HepG2 (cell line): Measurements from ENCODE around the gene COL18A1. TPM values are rescaled to one million over a fixed set of nuclear protein-coding genes. Genes with fewer than 3 reads are reported as not detected.

ENCODE experiments used
- CSRNP1 ChIP-seq: sonication (generic); formaldehyde crosslinking; IDR thresholded peaks from 2 replicates; pipeline ENCODE4 v1.8.1; 2023; ENCODE audit warnings: mild to moderate bottlenecking, missing genetic modification reagents
- DNMT3B ChIP-seq: conservative IDR thresholded peaks from 2 replicates; pipeline ENCODE4 v1.6.1; 2016; ENCODE audit warnings: missing biosample characterization, control low read depth
- GABPA ChIP-seq, 2 experiments: IDR thresholded peaks; 2 replicates each; pipeline ENCODE4 v1.6.1; 2011 to 2016; ENCODE audit warnings: low read depth in 2 of 2, low read length in 1 of 2, missing biosample characterization in 1 of 2, missing genetic modification characterization in 1 of 2
- IRF2 ChIP-seq: IDR thresholded peaks from 2 replicates; pipeline ENCODE4 v1.6.1; 2018; ENCODE audit warnings: missing genetic modification reagents, missing compliant biosample characterization
- IRF9 ChIP-seq: sonication (generic); formaldehyde crosslinking; IDR thresholded peaks from 2 replicates; pipeline ENCODE4 v1.8.0; 2022; ENCODE audit warnings: missing genetic modification reagents, mild to moderate bottlenecking, borderline replicate concordance
- KAT8 ChIP-seq: IDR thresholded peaks from 2 replicates; pipeline ENCODE4 v1.6.1; 2016; ENCODE audit warnings: missing genetic modification reagents, missing compliant biosample characterization
- NFE2 ChIP-seq: sonication (generic); formaldehyde crosslinking; IDR thresholded peaks from 2 replicates; pipeline ENCODE4 v1.4.0; 2020; ENCODE audit warnings: missing genetic modification reagents
- POLR2AphosphoS5 ChIP-seq: IDR thresholded peaks from 2 replicates; pipeline ENCODE4 v1.6.1; 2012; ENCODE audit warnings: low read depth, low read length
- RNF219 ChIP-seq: sonication (generic); formaldehyde crosslinking; IDR thresholded peaks from 2 replicates; pipeline ENCODE4 v1.5.0; 2020; ENCODE audit warnings: mild to moderate bottlenecking, missing genetic modification reagents
- SIX1 ChIP-seq: sonication (generic); formaldehyde crosslinking; IDR thresholded peaks from 2 replicates; pipeline ENCODE4 v1.4.0; 2020; ENCODE audit warnings: missing genetic modification reagents, borderline replicate concordance
- SRY ChIP-seq: sonication (generic); formaldehyde crosslinking; IDR thresholded peaks from 2 replicates; pipeline ENCODE4 v1.8.0; 2022; ENCODE audit warnings: mild to moderate bottlenecking, missing genetic modification reagents
- STAT6 ChIP-seq: sonication (generic); formaldehyde crosslinking; IDR thresholded peaks from 2 replicates; pipeline ENCODE4 v1.4.0; 2020; ENCODE audit warnings: missing genetic modification reagents, mild to moderate bottlenecking, borderline replicate concordance
- TBL1XR1 ChIP-seq: fragments of 150-350 bp; IDR thresholded peaks from 2 replicates; pipeline ENCODE4 v1.6.1; 2014; ENCODE audit warnings: borderline replicate concordance, low read length; ENCODE audit not compliant: partially characterized antibody
- TCF7L2 ChIP-seq: IDR thresholded peaks from 2 replicates; pipeline ENCODE4 v1.6.1; 2011; ENCODE audit warnings: mild to moderate bottlenecking, low read depth, low read length, moderate library complexity
- TFDP1 ChIP-seq: IDR thresholded peaks from 2 replicates; pipeline ENCODE4 v1.6.1; 2016; ENCODE audit warnings: missing compliant biosample characterization, missing genetic modification reagents, borderline replicate concordance
- ZNF564 ChIP-seq: sonication (generic); formaldehyde crosslinking; IDR thresholded peaks from 2 replicates; pipeline ENCODE4 v1.8.1; 2023; ENCODE audit warnings: mild to moderate bottlenecking, missing genetic modification reagents
- ZNF747 ChIP-seq: sonication (generic); formaldehyde crosslinking; IDR thresholded peaks from 2 replicates; pipeline ENCODE4 v1.8.1; 2023; ENCODE audit warnings: missing genetic modification reagents, mild to moderate bottlenecking, borderline replicate concordance
- ZNF766 ChIP-seq: sonication (generic); formaldehyde crosslinking; IDR thresholded peaks from 2 replicates; pipeline ENCODE4 v1.5.0; 2020; ENCODE audit warnings: missing genetic modification reagents, borderline replicate concordance
- polyA plus RNA-seq, 8 experiments: library from polyadenylated mRNA; depleted of rRNA in 3 of 8; stranded (reverse) in 7 of 8; unstranded in 1 of 8; fragments of >200 nt; fragmentation: Illumina TruSeq in 4 of 8; extraction: Trizol in 4 of 8; gene quantifications; 2 replicates each; pipeline versions ENCODE4 v1.2.1 to v1.2.3, GENCODE V29; 2011 to 2016; ENCODE audit warnings: low read depth in 4 of 8, missing spikeins in 1 of 8, mixed read lengths in 1 of 8; ENCODE audit not compliant: insufficient read depth in 1 of 8
- total RNA-seq, 5 experiments: library from RNA; depleted of rRNA; stranded (reverse); fragments of >200 nt; fragmentation: Illumina TruSeq; extraction: Trizol; gene quantifications; 2 replicates each; pipeline ENCODE4 v1.2.3, GENCODE V29; 2016; ENCODE audit warnings: low read depth in 1 of 5

Gene COL18A1
- total and polyA plus RNA-seq, 2 of the 13 experiments (the other 11 are each of a cell fraction or from before 2014, with no cell fraction given): 79.0 to 102 TPM

- TF ChIP-seq CSRNP1 (no peak), TFDP1 (no peak), POLR2AphosphoS5 (no peak), TBL1XR1 (no peak), IRF9 (peak; percentile 43; the same call in 1 of the 2 replicates), SIX1 (CRISPR knock-in tag) (no peak), ZNF747 (CRISPR knock-in tag) (peak; percentile 87), IRF2 (peak; percentile 32; the same call in 1 of the 2 replicates), GABPA (IDR thresholded peaks at IDR 0.05; ENCODE audit: low read depth, low read length) (no peak), GABPA (CRISPR knock-in tag; IDR thresholded peaks at IDR 0.05; ENCODE audit: low read depth) (peak; percentile 61), KAT8 (CRISPR knock-in tag) (no peak), TCF7L2 (no peak), DNMT3B (CRISPR knock-in tag) (no peak), ZNF766 (no peak), STAT6 (no peak), RNF219 (CRISPR knock-in tag) (no peak), NFE2 (CRISPR knock-in tag) (no peak), SRY (no peak), ZNF564 (CRISPR knock-in tag) (no peak)
Observed at GRCh38 chr21:45528981-45529784, 124.2 kb downstream of the COL18A1 start (continued).
